GM23248 (cell line): Measurements from ENCODE around the gene TPGS1. TPM values are rescaled to one million over a fixed set of nuclear protein-coding genes. Genes with fewer than 3 reads are reported as not detected.

Source experiments
- DNase-seq: peaks from one replicate; pipeline ENCODE4 v3.0.0-alpha.2; 2015
- H2AFZ ChIP-seq: fragments of 200-600 bp; sonication (generic); 2 replicates; pipeline ENCODE4 v1.6.1; 2016; ENCODE audit warnings: antibody characterized with exemption
- H3F3A ChIP-seq: fragments of 200-600 bp; sonication (generic); 2 replicates; pipeline ENCODE4 v1.6.1; 2016; ENCODE audit warnings: mild to moderate bottlenecking, antibody characterized with exemption, mixed run types; ENCODE audit not compliant: insufficient read depth
- H3K27ac ChIP-seq: fragments of 200-600 bp; sonication (generic); 2 replicates; pipeline ENCODE4 v1.5.1; 2016; ENCODE audit warnings: mild to moderate bottlenecking
- H3K27me3 ChIP-seq: fragments of 200-600 bp; sonication (generic); replicated peaks from 2 replicates; pipeline ENCODE4 v1.6.1; 2016; ENCODE audit warnings: mild to moderate bottlenecking; ENCODE audit not compliant: insufficient read depth
- H3K36me3 ChIP-seq: fragments of 200-600 bp; sonication (generic); 2 replicates; pipeline ENCODE4 v1.6.1; 2016; ENCODE audit warnings: low read depth, mild to moderate bottlenecking
- H3K4me1 ChIP-seq: fragments of 200-600 bp; sonication (generic); 2 replicates; pipeline ENCODE4 v1.6.1; 2016; ENCODE audit warnings: mild to moderate bottlenecking; ENCODE audit not compliant: insufficient read depth
- H3K4me2 ChIP-seq: fragments of 200-600 bp; sonication (generic); one replicate; pipeline ENCODE4 v1.6.1; 2016; ENCODE audit warnings: mild to moderate bottlenecking; ENCODE audit not compliant: unreplicated experiment
- H3K4me3 ChIP-seq: fragments of 200-600 bp; sonication (generic); 2 replicates; pipeline ENCODE4 v1.5.1; 2016; ENCODE audit warnings: mild to moderate bottlenecking
- H3K79me2 ChIP-seq: fragments of 200-600 bp; sonication (generic); 2 replicates; pipeline ENCODE4 v1.6.1; 2016; ENCODE audit warnings: mild to moderate bottlenecking; ENCODE audit not compliant: insufficient read depth
- H3K9ac ChIP-seq: fragments of 200-600 bp; sonication (generic); 2 replicates; pipeline ENCODE4 v1.6.1; 2016; ENCODE audit warnings: mild to moderate bottlenecking
- H3K9me2 ChIP-seq: fragments of 200-600 bp; sonication (generic); 2 replicates; pipeline ENCODE4 v1.6.1; 2016; ENCODE audit warnings: mixed run types, mild to moderate bottlenecking, moderate library complexity; ENCODE audit not compliant: insufficient read depth
- H3K9me3 ChIP-seq: fragments of 200-600 bp; sonication (generic); one replicate; pipeline ENCODE4 v1.6.1; 2017; ENCODE audit warnings: low read depth
- H4K20me1 ChIP-seq: fragments of 200-600 bp; sonication (generic); 2 replicates; pipeline ENCODE4 v1.6.0; 2016; ENCODE audit not compliant: insufficient read depth
- EZH2 ChIP-seq: fragments of 200-600 bp; sonication (generic); IDR thresholded peaks from 2 replicates; pipeline ENCODE4 v1.6.1; 2018; ENCODE audit warnings: antibody characterized with exemption, mild to moderate bottlenecking; ENCODE audit not compliant: insufficient read depth, poor library complexity, severe bottlenecking
- EZH2phosphoT487 ChIP-seq: fragments of 200-600 bp; sonication (generic); IDR thresholded peaks from 2 replicates; pipeline ENCODE4 v1.6.1; 2018; ENCODE audit warnings: antibody characterized with exemption, moderate library complexity, mild to moderate bottlenecking, low read depth; ENCODE audit not compliant: insufficient read depth
- WGBS, 2 experiments: methylation state at CpG; one replicate each; pipeline ENCODE4 v1.1.6; 2015 to 2017; ENCODE audit warnings: low lambda C conversion rate in 2 of 2, low coverage in 1 of 2; ENCODE audit errors: missing lambda C conversion rate in 2 of 2; 5-methylcytosine and 5-hydroxymethylcytosine counted together
- in situ Hi-C: fragments of 300-500 bp; cut with MboI; formaldehyde crosslinking; loops from 2 replicates; pipeline ENCODE4 v1.15.0; 2020
- polyA plus RNA-seq: library from polyadenylated mRNA; unstranded; fragments of >200 nt; fragmentation: Nextera tagmentation; extraction: Ambion mirVana; gene quantifications from 2 replicates; pipeline ENCODE4 v1.2.1, GENCODE V29; 2016
- total RNA-seq: library from RNA; depleted of rRNA; stranded (reverse); fragments of >200 nt; shearing (Covaris generic); gene quantifications from 2 replicates; pipeline ENCODE4 v1.2.3, GENCODE V29; 2014

The TPGS1 gene
- total and polyA plus RNA-seq, 2 experiments from 2014 or later, result 22.0 to 60.5 TPM

GRCh38 chr19:540867-541637 lies 33.8 kb downstream of the TPGS1 start:
- Histone ChIP-seq H3K4me2 (no peak overlapping the region), H3K36me3 (no peaks in the 10 kb centered on the region; the same call in 1 of the 2 replicates), H3K9me2 (no peaks in the 10 kb centered on the region), H3K9ac (no peak overlapping the region), H3F3A (no peaks in the 10 kb centered on the region), H3K27me3 (no peaks in the 10 kb centered on the region), H4K20me1 (no peaks in the 10 kb centered on the region), H3K4me1 (no peaks in the 10 kb centered on the region), H2AFZ (no peak overlapping the region), H3K9me3 (no peaks in the 10 kb centered on the region), H3K27ac (no peak overlapping the region), H3K79me2 (peaks cover 15% of the 10 kb centered on the region), H3K4me3 (no peak overlapping the region)
- 87 to 92% methylated on average over 26 to 51 of the region's 51 CpGs for WGBS, 2 experiments
- no peak for DNase-seq
- TF ChIP-seq EZH2phosphoT487 (no peak), EZH2 (no peak)
- in situ Hi-C loops, result no loop called here

GRCh38 chr19:541699-542098 lies 34.4 kb downstream of the TPGS1 start:
- H3K27me3 ChIP-seq, result no peaks in the 10 kb centered on the region
- TF ChIP-seq EZH2phosphoT487 (no peak), EZH2 (no peak)
- in situ Hi-C loops, result no loop called here
- H3F3A ChIP-seq, result no peaks in the 10 kb centered on the region
- no peak overlapping the region for H3K27ac ChIP-seq
- H3K9me2 ChIP-seq, result no peaks in the 10 kb centered on the region
- DNase-seq, result no peak
- no peaks in the 10 kb centered on the region for H3K9me3 ChIP-seq
- no peak overlapping the region for H3K4me3 ChIP-seq
- H2AFZ ChIP-seq, result no peak overlapping the region
- 93 to 95% methylated on average over 24 to 26 of the region's 26 CpGs for WGBS, 2 experiments
- no peak overlapping the region for H3K9ac ChIP-seq
- H4K20me1 ChIP-seq, result no peaks in the 10 kb centered on the region
- H3K4me1 ChIP-seq, result no peaks in the 10 kb centered on the region
- 0 out of 2 replicates have a peak, but pooled peaks cover 10% of the 10 kb centered on the region for H3K79me2 ChIP-seq
- H3K36me3 ChIP-seq, result no peaks in the 10 kb centered on the region
- H3K4me2 ChIP-seq, result no peak overlapping the region

GRCh38 chr19:542173-542866 lies 35.0 kb downstream of the TPGS1 start:
- no peaks in the 10 kb centered on the region for H3K9me3 ChIP-seq
- H3K79me2 ChIP-seq, result 0 out of 2 replicates have a peak, but pooled peaks cover 10% of the 10 kb centered on the region
- H3K9ac ChIP-seq, result no peak overlapping the region
- H3K4me3 ChIP-seq, result no peak overlapping the region
- 92 to 93% methylated on average over 28 to 34 of the region's 34 CpGs for WGBS, 2 experiments
- no peaks in the 10 kb centered on the region for H3F3A ChIP-seq
- H2AFZ ChIP-seq, result no peak overlapping the region
- no peaks in the 10 kb centered on the region for H3K27me3 ChIP-seq
- H3K27ac ChIP-seq, result no peak overlapping the region
- no peaks in the 10 kb centered on the region for H3K9me2 ChIP-seq
- TF ChIP-seq EZH2 (no peak), EZH2phosphoT487 (no peak)
- DNase-seq, result no peak
- no peaks in the 10 kb centered on the region for H4K20me1 ChIP-seq
- no peaks in the 10 kb centered on the region for H3K4me1 ChIP-seq
- H3K36me3 ChIP-seq, result no peaks in the 10 kb centered on the region
- no peak overlapping the region for H3K4me2 ChIP-seq
- in situ Hi-C loops, result no loop called here

GRCh38 chr19:543910-544608 lies 36.8 kb downstream of the TPGS1 start, which contains the start of gene GZMM:
Gene GZMM, plus strand, starts transcription at chr19:544053. Its CDS starts 19 bp downstream, at chr19:544072.
- TF ChIP-seq EZH2phosphoT487, result no peak
- no peak for TF ChIP-seq EZH2
- no peak within 1 kb of the TSS for H3K4me3 ChIP-seq

More at GRCh38 chr19:543910-544608, 36.8 kb downstream of the TPGS1 start, which contains the start of gene GZMM:
- Histone ChIP-seq H3K9me3 (no peaks in the 10 kb centered on the region), H3K4me2 (no peak within 1 kb of the TSS), H3K36me3 (no peaks in the 10 kb centered on the region), H3K27ac (no peak within 1 kb of the TSS), H3K4me1 (no peaks in the 10 kb centered on the region), H3K9me2 (no peaks in the 10 kb centered on the region), H3K27me3 (no peaks in the 10 kb centered on the region), H3F3A (no peaks in the 10 kb centered on the region), H4K20me1 (no peaks in the 10 kb centered on the region), H3K9ac (no peak within 1 kb of the TSS), H3K79me2 (no peaks in the 10 kb centered on the region), H2AFZ (no peak within 1 kb of the TSS)
- in situ Hi-C loops, result no loop called here
- no peak for DNase-seq
- 69 to 73% methylated on average over 29 to 30 of the region's 31 CpGs for WGBS, 2 experiments
